Mononuclear cell (primary cell): ENCODE data around the gene PXDN. TPM values are rescaled to one million over a fixed set of nuclear protein-coding genes. Genes with fewer than 3 reads are reported as not detected.

Experiments used
- H3K27me3 ChIP-seq: 2 replicates; pipeline ENCODE4 v1.6.0; 2011; ENCODE audit warnings: low read length, control low read depth; ENCODE audit not compliant: insufficient read depth
- H3K4me1 ChIP-seq: 2 replicates; pipeline ENCODE4 v1.5.1; 2011; ENCODE audit warnings: mild to moderate bottlenecking, low read length, control low read depth; ENCODE audit not compliant: insufficient read depth
- H3K4me3 ChIP-seq: 2 replicates; pipeline ENCODE4 v1.5.1; 2011; ENCODE audit warnings: mild to moderate bottlenecking, low read length, moderate library complexity
- H3K9me3 ChIP-seq: 2 replicates; pipeline ENCODE4 v1.5.1; 2011; ENCODE audit warnings: low read depth, mild to moderate bottlenecking, control low read depth, low read length
- total RNA-seq: library from RNA; depleted of rRNA; stranded (reverse); fragments of >200 nt; gene quantifications from one replicate; pipeline ENCODE4 v1.2.3, GENCODE V29; 2012

PXDN gene
- total RNA-seq, 1 donor: 0.94 TPM

GRCh38 chr2:1621041-1621440 is 123.3 kb downstream of the PXDN start:
- H3K9me3 ChIP-seq: no peaks in the 10 kb centered on the region
- no peaks in the 10 kb centered on the region for H3K27me3 ChIP-seq
- no peak overlapping the region for H3K4me3 ChIP-seq
- H3K4me1 ChIP-seq: no peaks in the 10 kb centered on the region

GRCh38 chr2:1620081-1620480 is 124.2 kb downstream of the PXDN start:
- Histone ChIP-seq H3K27me3 (no peaks in the 10 kb centered on the region), H3K4me3 (no peak overlapping the region), H3K4me1 (no peaks in the 10 kb centered on the region), H3K9me3 (no peaks in the 10 kb centered on the region)

GRCh38 chr2:1619556-1619955 is 124.8 kb downstream of the PXDN start:
- no peaks in the 10 kb centered on the region for H3K9me3 ChIP-seq
- no peaks in the 10 kb centered on the region for H3K27me3 ChIP-seq
- H3K4me1 ChIP-seq: no peaks in the 10 kb centered on the region
- H3K4me3 ChIP-seq: no peak overlapping the region

- Histone ChIP-seq H3K4me1 (peaks cover 1% of the 10 kb centered on the region), H3K9me3 (no peaks in the 10 kb centered on the region), H3K27me3 (no peaks in the 10 kb centered on the region), H3K4me3 (no peak overlapping the region)
These were observed 125.3 kb downstream of the PXDN start for GRCh38 chr2:1618974-1619373.

- no peaks in the 10 kb centered on the region for H3K9me3 ChIP-seq
- H3K27me3 ChIP-seq: no peaks in the 10 kb centered on the region
- H3K4me1 ChIP-seq: peaks cover 7% of the 10 kb centered on the region
- no peak overlapping the region for H3K4me3 ChIP-seq
These were observed 125.9 kb downstream of the PXDN start for GRCh38 chr2:1618191-1618961.

- H3K27me3 ChIP-seq: no peaks in the 10 kb centered on the region
- peaks cover 7% of the 10 kb centered on the region for H3K4me1 ChIP-seq
- H3K4me3 ChIP-seq: no peak overlapping the region
- H3K9me3 ChIP-seq: no peaks in the 10 kb centered on the region
These were observed 126.8 kb downstream of the PXDN start for GRCh38 chr2:1617425-1618021.

GRCh38 chr2:1614564-1614963 is 129.8 kb downstream of the PXDN start:
- H3K4me1 ChIP-seq: peaks cover 7% of the 10 kb centered on the region
- H3K27me3 ChIP-seq: no peaks in the 10 kb centered on the region
- no peak overlapping the region for H3K4me3 ChIP-seq
- no peaks in the 10 kb centered on the region for H3K9me3 ChIP-seq

GRCh38 chr2:1613731-1614354 is 130.5 kb downstream of the PXDN start:
- Histone ChIP-seq H3K27me3 (no peaks in the 10 kb centered on the region), H3K4me3 (no peak overlapping the region), H3K4me1 (peaks cover 7% of the 10 kb centered on the region), H3K9me3 (no peaks in the 10 kb centered on the region)

- H3K4me3 ChIP-seq: no peak overlapping the region
- no peaks in the 10 kb centered on the region for H3K27me3 ChIP-seq
- peaks cover 7% of the 10 kb centered on the region for H3K4me1 ChIP-seq
- H3K9me3 ChIP-seq: no peaks in the 10 kb centered on the region
These were observed 131.3 kb downstream of the PXDN start for GRCh38 chr2:1613078-1613445.

GRCh38 chr2:1612391-1613077 is 131.8 kb downstream of the PXDN start:
- peaks cover 7% of the 10 kb centered on the region for H3K4me1 ChIP-seq
- H3K27me3 ChIP-seq: no peaks in the 10 kb centered on the region
- H3K4me3 ChIP-seq: no peak overlapping the region
- H3K9me3 ChIP-seq: no peaks in the 10 kb centered on the region

GRCh38 chr2:1611886-1612285 is 132.4 kb downstream of the PXDN start:
- H3K4me3 ChIP-seq: no peak overlapping the region
- no peaks in the 10 kb centered on the region for H3K27me3 ChIP-seq
- H3K9me3 ChIP-seq: no peaks in the 10 kb centered on the region
- peaks cover 7% of the 10 kb centered on the region for H3K4me1 ChIP-seq

GRCh38 chr2:1610096-1610485 is 134.2 kb downstream of the PXDN start:
- Histone ChIP-seq H3K4me1 (peaks cover 7% of the 10 kb centered on the region), H3K27me3 (no peaks in the 10 kb centered on the region), H3K4me3 (no peak overlapping the region), H3K9me3 (no peaks in the 10 kb centered on the region)

- no peaks in the 10 kb centered on the region for H3K9me3 ChIP-seq
- H3K4me3 ChIP-seq: no peak overlapping the region
- no peaks in the 10 kb centered on the region for H3K27me3 ChIP-seq
- peaks cover 7% of the 10 kb centered on the region for H3K4me1 ChIP-seq
These were observed 134.7 kb downstream of the PXDN start for GRCh38 chr2:1609485-1610095.

GRCh38 chr2:1609040-1609439 is 135.3 kb downstream of the PXDN start:
- Histone ChIP-seq H3K27me3 (no peaks in the 10 kb centered on the region), H3K4me3 (no peak overlapping the region), H3K4me1 (peaks cover 6% of the 10 kb centered on the region), H3K9me3 (no peaks in the 10 kb centered on the region)
